ENCODE data around the gene MAFG. TPM values are rescaled to one million over a fixed set of nuclear protein-coding genes. Genes with fewer than 3 reads are reported as not detected.

The MAFG gene
- polyA plus RNA-seq, 1 donor from 2014 or later, result 11.8 TPM

- Histone ChIP-seq H3K9ac (ENCODE audit: low read length) (peak overlapping the region; percentile 16), H3K27me3 (ENCODE audit: insufficient read depth, low read depth, low read length) (peaks cover 8% of the 10 kb centered on the region), H3K36me3 (ENCODE audit: insufficient read depth, low read length) (no peaks in the 10 kb centered on the region), H3K9me3 (ENCODE audit: low read length) (no peaks in the 10 kb centered on the region), H2AFZ (ENCODE audit: low read depth, low read length) (no peak overlapping the region), H3F3A (ENCODE audit: insufficient read depth, low read length, poor library complexity, severe bottlenecking) (no peaks in the 10 kb centered on the region), H3K79me2 (replicated peaks; ENCODE audit: insufficient read depth, low read length) (no peaks in the 10 kb centered on the region), H4K20me1 (ENCODE audit: insufficient read depth) (no peaks in the 10 kb centered on the region), H3K4me2 (ENCODE audit: low read length) (no peak overlapping the region), H3K4me3 (ENCODE audit: low read length) (no peak overlapping the region), H3K9me2 (ENCODE audit: insufficient read depth, low read length) (no peaks in the 10 kb centered on the region), H3K27ac (ENCODE audit: low read length) (no peak overlapping the region)
- TF ChIP-seq CTCF (IDR thresholded peaks at IDR 0.05; ENCODE audit: poor library complexity, severe bottlenecking), result no peak
- no peak for TF ChIP-seq REST (IDR thresholded peaks at IDR 0.05; ENCODE audit: borderline replicate concordance)
- TF ChIP-seq SMC3 (conservative IDR thresholded peaks at IDR 0.05; ENCODE audit: poor library complexity), result no peak
- TF ChIP-seq POLR2AphosphoS5 (IDR thresholded peaks at IDR 0.05), result no peak
- TF ChIP-seq TAF1 (IDR thresholded peaks at IDR 0.05; ENCODE audit: low read depth), result no peak
- TF ChIP-seq MXI1 (conservative IDR thresholded peaks at IDR 0.05; ENCODE audit: poor library complexity, severe bottlenecking), result no peak
- no peak for TF ChIP-seq EZH2 (IDR thresholded peaks at IDR 0.05; ENCODE audit: borderline replicate concordance, insufficient read depth, low read length, poor library complexity, severe bottlenecking)
- TF ChIP-seq RAD21 (conservative IDR thresholded peaks at IDR 0.05), result no peak
These were observed 40.8 kb upstream of the MAFG start for GRCh38 chr17:81968396-81968745.

- H2AFZ ChIP-seq (ENCODE audit: low read depth, low read length), result no peak overlapping the region
- H3K9ac ChIP-seq (ENCODE audit: low read length), result peak overlapping the region; percentile 16
- no peak overlapping the region for H3K27ac ChIP-seq (ENCODE audit: low read length)
- H3K4me3 ChIP-seq (ENCODE audit: low read length), result peak overlapping the region; percentile 43
- TF ChIP-seq EP300 (conservative IDR thresholded peaks at IDR 0.05; ENCODE audit: poor library complexity, severe bottlenecking) (no peak), SMC3 (conservative IDR thresholded peaks at IDR 0.05; ENCODE audit: poor library complexity) (no peak), RAD21 (conservative IDR thresholded peaks at IDR 0.05) (no peak), TAF1 (IDR thresholded peaks at IDR 0.05; ENCODE audit: low read depth) (no peak), POLR2AphosphoS5 (IDR thresholded peaks at IDR 0.05) (no peak), MXI1 (conservative IDR thresholded peaks at IDR 0.05; ENCODE audit: poor library complexity, severe bottlenecking) (no peak), CTCF (IDR thresholded peaks at IDR 0.05; ENCODE audit: poor library complexity, severe bottlenecking) (no peak), EZH2 (IDR thresholded peaks at IDR 0.05; ENCODE audit: borderline replicate concordance, insufficient read depth, low read length, poor library complexity, severe bottlenecking) (no peak), REST (IDR thresholded peaks at IDR 0.05; ENCODE audit: borderline replicate concordance) (no peak)
- H3K36me3 ChIP-seq (ENCODE audit: insufficient read depth, low read length), result no peaks in the 10 kb centered on the region
- H3K9me2 ChIP-seq (ENCODE audit: insufficient read depth, low read length), result no peaks in the 10 kb centered on the region
- H3K4me2 ChIP-seq (ENCODE audit: low read length), result no peak overlapping the region
- H4K20me1 ChIP-seq (ENCODE audit: insufficient read depth), result no peaks in the 10 kb centered on the region
- H3K27me3 ChIP-seq (ENCODE audit: insufficient read depth, low read depth, low read length), result peaks cover 14% of the 10 kb centered on the region
- H3K79me2 ChIP-seq (replicated peaks; ENCODE audit: insufficient read depth, low read length), result no peaks in the 10 kb centered on the region
- H3F3A ChIP-seq (ENCODE audit: insufficient read depth, low read length, poor library complexity, severe bottlenecking), result no peaks in the 10 kb centered on the region
- H3K9me3 ChIP-seq (ENCODE audit: low read length), result no peaks in the 10 kb centered on the region
These were observed 40.2 kb upstream of the MAFG start for GRCh38 chr17:81967533-81968395.
